AG04450 (cell line): Measurements from ENCODE around the gene FCGR1A. TPM values are rescaled to one million over a fixed set of nuclear protein-coding genes. Genes with fewer than 3 reads are reported as not detected.
"Not testable (repeated sequence)": the region's sequence is repeated elsewhere in the genome, so short reads cannot be mapped to it uniquely, and the experiment has no call there.

Source experiments
- CTCF ChIA-PET: fragments of 300-600, 350-600 bp; formaldehyde crosslinking; extraction: SDS; loops from one replicate; lab custom pipeline; 2022; ENCODE audit warnings: antibody characterized with exemption, inconsistent platforms; lab: Charles Lee
- POLR2A ChIA-PET: fragments of 350-600 bp; formaldehyde crosslinking; extraction: SDS; loops from one replicate; lab custom pipeline; 2021; ENCODE audit warnings: antibody characterized with exemption, inconsistent platforms; lab: Yijun Ruan, JAX
- DNase-seq: peaks from one replicate; pipeline ENCODE4 v3.0.0-alpha.2; 2011; ENCODE audit warnings: low read depth, low spot score
- H3K27ac ChIP-seq: one replicate; pipeline ENCODE4 v1.5.1; 2012; ENCODE audit warnings: low read depth, low read length, control low read depth
- H3K27me3 ChIP-seq: one replicate; pipeline ENCODE4 v1.6.0; 2012; ENCODE audit warnings: low read length; ENCODE audit not compliant: control insufficient read depth, insufficient read depth
- H3K4me3 ChIP-seq: 2 replicates; pipeline ENCODE4 v1.5.1; 2011; ENCODE audit warnings: mild to moderate bottlenecking, low read depth, low read length, control low read depth
- H3K9me3 ChIP-seq: 2 replicates; pipeline ENCODE4 v1.5.1; 2012; ENCODE audit warnings: low read length; ENCODE audit not compliant: control insufficient read depth, insufficient read depth
- polyA minus RNA-seq: library from RNA; depleted of rRNA, polyadenylated mRNA; stranded (reverse); fragments of >200 nt; gene quantifications from 2 replicates; pipeline ENCODE4 v1.2.3, GENCODE V29; 2011; rRNA and poly(A)+ RNA removed
- polyA plus RNA-seq: library from polyadenylated mRNA; depleted of rRNA; stranded (reverse); fragments of >200 nt; gene quantifications from 2 replicates; pipeline ENCODE4 v1.2.3, GENCODE V29; 2011; rRNA removed

Gene FCGR1A
- polyA plus RNA-seq = not detected in 2 replicates
- polyA minus RNA-seq = not detected in 2 replicates

GRCh38 chr1:149782600-149782999, at the start of gene FCGR1A:
Gene FCGR1A (plus strand): TSS chr1:149782694. CDS start chr1:149782744, 50 bp downstream.
- CTCF ChIA-PET, H3K27ac ChIP-seq, POLR2A ChIA-PET, H3K27me3 ChIP-seq, H3K4me3 ChIP-seq, DNase-seq, H3K9me3 ChIP-seq: not testable (repeated sequence)

DNA sequence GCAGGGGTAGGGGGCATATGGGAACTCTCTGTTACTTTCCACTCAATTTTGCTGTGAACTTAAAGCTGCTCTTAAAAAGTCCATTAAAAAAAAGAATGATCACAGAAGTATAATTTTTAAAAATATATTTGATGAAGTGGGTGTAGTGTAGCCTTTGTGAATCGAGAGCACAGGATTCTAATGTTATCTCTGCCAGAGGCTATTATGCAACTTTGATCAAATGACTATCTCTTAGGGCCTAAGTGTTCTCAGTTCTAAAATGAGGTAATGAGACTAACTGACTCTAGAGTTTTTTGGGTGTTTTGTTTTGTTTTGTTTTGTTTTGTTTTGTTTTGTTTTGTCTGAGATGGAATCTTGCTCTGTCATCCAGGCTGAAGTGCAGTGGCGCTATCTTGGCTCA, 49.7 kb upstream of the FCGR1A start:
- H3K27me3 ChIP-seq, CTCF ChIA-PET, H3K27ac ChIP-seq, H3K4me3 ChIP-seq, DNase-seq, H3K9me3 ChIP-seq, POLR2A ChIA-PET: not testable (repeated sequence)

DNA sequence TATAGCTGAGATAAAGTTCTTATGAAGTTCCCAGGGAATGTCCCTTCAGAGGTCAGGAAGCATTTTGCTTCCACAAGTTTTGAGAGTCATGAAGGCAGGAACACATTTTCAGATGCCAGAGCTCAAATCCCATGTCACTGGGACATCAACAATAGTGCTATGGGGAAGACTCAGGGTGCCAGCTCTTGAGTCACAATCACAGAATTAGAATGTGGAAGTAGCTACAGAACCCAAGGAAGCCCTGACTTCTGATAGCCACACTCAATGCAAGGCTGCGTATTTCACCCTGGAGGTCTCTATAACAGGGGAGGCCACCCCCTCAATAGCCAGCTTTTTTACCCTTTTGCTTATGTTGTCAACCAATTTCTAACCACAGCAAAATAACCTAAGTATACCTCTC, 47.8 kb upstream of the FCGR1A start:
- DNase-seq, POLR2A ChIA-PET, H3K27me3 ChIP-seq, H3K9me3 ChIP-seq, H3K27ac ChIP-seq, CTCF ChIA-PET, H3K4me3 ChIP-seq: not testable (repeated sequence)

GRCh38 chr1:149740148-149740581, 42.3 kb upstream of the FCGR1A start:
- POLR2A ChIA-PET, CTCF ChIA-PET, DNase-seq: not testable (repeated sequence)

GRCh38 chr1:149740590-149741230, 41.8 kb upstream of the FCGR1A start:
- DNase-seq, POLR2A ChIA-PET, H3K27ac ChIP-seq, H3K27me3 ChIP-seq, CTCF ChIA-PET, H3K4me3 ChIP-seq, H3K9me3 ChIP-seq: not testable (repeated sequence)

More at GRCh38 chr1:149740148-149740581, 42.3 kb upstream of the FCGR1A start:
- not testable (repeated sequence) for H3K27ac ChIP-seq, H3K9me3 ChIP-seq, H3K27me3 ChIP-seq, H3K4me3 ChIP-seq

- H3K27me3 ChIP-seq, CTCF ChIA-PET, POLR2A ChIA-PET, DNase-seq, H3K27ac ChIP-seq, H3K4me3 ChIP-seq, H3K9me3 ChIP-seq: not testable (repeated sequence)
These were observed 40.6 kb upstream of the FCGR1A start for GRCh38 chr1:149741914-149742313.

GRCh38 chr1:149746463-149747356, 35.8 kb upstream of the FCGR1A start:
- H3K27ac ChIP-seq, H3K27me3 ChIP-seq, H3K9me3 ChIP-seq, H3K4me3 ChIP-seq, POLR2A ChIA-PET, DNase-seq, CTCF ChIA-PET: not testable (repeated sequence)

DNA sequence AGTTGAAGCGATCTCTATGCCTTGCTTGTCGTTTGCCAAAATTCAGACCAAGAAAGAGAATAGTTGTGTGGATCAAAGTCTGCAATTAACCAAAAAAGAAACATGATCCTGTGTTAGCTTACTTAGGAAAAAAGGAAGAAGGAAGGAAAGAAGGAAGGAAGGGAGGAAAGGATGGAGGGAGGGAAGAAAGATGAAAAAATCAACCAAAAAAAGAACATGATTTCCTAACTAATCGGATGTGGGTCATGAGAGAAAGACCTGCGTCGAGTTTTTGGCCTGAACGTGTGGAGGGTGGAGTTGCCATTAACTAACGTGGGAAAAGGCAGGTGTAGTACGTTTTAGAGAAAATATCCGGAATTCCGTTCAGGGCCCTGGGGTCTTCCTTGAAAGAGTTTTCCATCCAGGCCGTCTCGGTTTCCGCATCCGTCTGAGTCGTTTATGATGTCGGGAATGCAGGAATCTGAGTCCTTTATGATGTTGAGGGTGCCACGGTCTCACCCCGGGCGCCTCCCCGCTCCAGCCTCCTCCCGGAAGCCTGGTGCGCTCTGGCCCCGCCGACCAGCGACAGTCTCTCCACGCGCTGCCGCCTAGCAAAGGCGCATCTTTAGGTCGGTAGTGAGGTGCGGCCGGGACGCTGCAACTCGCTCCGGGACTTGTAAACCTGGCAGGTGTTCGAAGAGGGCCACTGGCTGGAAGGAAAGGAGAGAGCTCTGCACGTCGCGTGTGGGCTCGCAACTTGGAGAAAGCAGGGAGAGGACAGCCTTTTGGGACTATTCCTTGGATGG, 34.9 kb upstream of the FCGR1A start:
- DNase-seq = not testable (repeated sequence)

DNA sequence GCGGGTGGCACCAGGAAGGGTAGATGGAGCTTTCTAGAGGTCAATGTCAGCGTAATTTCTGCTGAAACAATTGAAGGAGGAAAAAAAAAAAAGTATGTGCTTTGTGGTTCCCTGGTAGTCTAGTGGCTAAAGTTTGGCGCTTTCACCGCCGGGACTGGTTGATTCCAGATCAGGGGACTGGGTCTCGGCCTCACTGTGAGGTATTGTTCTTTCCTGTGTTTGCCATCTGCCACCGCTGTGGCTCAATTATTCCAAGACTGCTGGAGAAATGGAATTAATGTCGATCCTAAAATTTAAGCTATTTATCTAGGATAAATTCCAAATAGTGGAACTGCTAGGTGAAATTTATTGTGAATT, 34.4 kb upstream of the FCGR1A start:
- POLR2A ChIA-PET, CTCF ChIA-PET, DNase-seq, H3K27me3 ChIP-seq, H3K4me3 ChIP-seq, H3K27ac ChIP-seq, H3K9me3 ChIP-seq: not testable (repeated sequence)

More for the DNA sequence above, 34.9 kb upstream of the FCGR1A start:
- H3K27me3 ChIP-seq, H3K9me3 ChIP-seq, H3K4me3 ChIP-seq, POLR2A ChIA-PET, H3K27ac ChIP-seq, CTCF ChIA-PET: not testable (repeated sequence)

DNA sequence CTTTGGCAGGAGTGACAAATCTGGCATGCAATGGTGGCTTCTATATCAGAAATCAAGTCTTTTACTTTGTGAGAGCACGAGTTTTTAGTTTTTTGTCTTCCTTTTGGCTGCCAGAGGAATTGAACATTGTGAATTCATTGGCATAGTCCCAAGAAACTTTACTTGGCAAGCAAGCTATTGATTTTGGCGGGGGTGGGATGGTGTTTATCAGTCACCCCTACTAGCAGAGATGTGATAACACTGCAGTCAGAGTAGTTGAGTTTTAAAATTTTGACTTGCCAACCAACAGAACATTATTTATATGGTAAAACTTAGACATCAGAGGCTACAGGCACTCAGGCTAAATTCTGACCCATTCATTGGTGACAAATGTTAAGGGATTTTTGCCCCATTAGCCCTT, 31.9 kb upstream of the FCGR1A start:
- H3K4me3 ChIP-seq, POLR2A ChIA-PET, H3K27ac ChIP-seq, H3K9me3 ChIP-seq, DNase-seq, CTCF ChIA-PET, H3K27me3 ChIP-seq: not testable (repeated sequence)

DNA sequence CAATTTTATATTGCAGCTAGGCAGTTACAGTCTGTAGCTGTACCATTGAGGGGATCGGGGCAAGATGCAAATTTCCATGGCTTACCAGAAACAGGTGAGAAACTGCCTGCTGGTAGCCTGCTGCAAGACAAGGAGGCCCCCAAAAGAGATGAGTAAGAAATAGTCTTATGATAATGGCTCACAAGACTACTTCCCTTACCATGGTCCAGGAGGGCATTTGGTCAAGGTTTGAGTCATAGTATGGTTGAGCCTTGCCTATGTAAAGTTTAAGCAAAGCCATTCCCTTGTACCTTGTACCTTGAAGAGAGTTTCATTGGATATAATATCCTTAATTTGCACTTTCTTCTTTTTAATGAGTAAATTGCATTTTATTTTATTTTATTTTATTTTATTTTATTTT, 30.3 kb upstream of the FCGR1A start:
- H3K27me3 ChIP-seq, CTCF ChIA-PET, H3K27ac ChIP-seq, H3K4me3 ChIP-seq, POLR2A ChIA-PET, DNase-seq, H3K9me3 ChIP-seq: not testable (repeated sequence)
